Gastroesophageal sphincter (tissue), 4 donors: Measurements from ENCODE around the gene IGHMBP2. TPM values are rescaled to one million over a fixed set of nuclear protein-coding genes. Genes with fewer than 3 reads are reported as not detected.
"Not testable (repeated sequence)": the region's sequence is repeated elsewhere in the genome, so short reads cannot be mapped to it uniquely, and the experiment has no call there.

Experiments
- ATAC-seq: fragments of 150-250 bp; one replicate; pipeline ENCODE4 v1.9.1; 2016; ENCODE audit warnings: mild to moderate bottlenecking, moderate library complexity
- H3K27ac ChIP-seq, 4 donors: fragments of 200-600 bp; sonication (generic) in 3 of 4; 1 replicate in 3 of 4; 2 replicates in 1 of 4; pipeline ENCODE4 v1.5.1; 2016 to 2019
- H3K27me3 ChIP-seq: fragments of 200-600 bp; sonication (generic); one replicate; pipeline ENCODE4 v1.5.1; 2019
- H3K36me3 ChIP-seq, 2 donors: fragments of 200-600 bp; sonication (generic); one replicate each; pipeline ENCODE4 v1.5.1; 2019; ENCODE audit warnings: control low read depth in 1 of 2
- H3K4me1 ChIP-seq, 3 donors: fragments of 200-600 bp; sonication (generic); 1 replicate in 2 of 3; 2 replicates in 1 of 3; pipeline ENCODE4 v1.5.1; 2016 to 2019; ENCODE audit warnings: control low read depth in 2 of 3
- H3K4me3 ChIP-seq, 2 donors: fragments of 200-600 bp; sonication (generic); one replicate each; pipeline ENCODE4 v1.5.1; 2019; ENCODE audit warnings: mild to moderate bottlenecking in 1 of 2, moderate library complexity in 1 of 2
- H3K9me3 ChIP-seq, 3 donors: fragments of 200-600 bp; sonication (generic); one replicate each; pipeline ENCODE4 v1.5.1; 2017 to 2019; ENCODE audit warnings: control low read depth in 2 of 3
- CTCF ChIP-seq, 4 experiments: fragments of 200-600 bp in 2 of 4; fragments of 450-650 bp in 2 of 4; sonication (generic) in 1 of 4; IDR thresholded peaks; one replicate each; pipeline ENCODE4 v1.5.1; 2017 to 2019; ENCODE audit warnings: antibody characterized with exemption in 4 of 4, mild to moderate bottlenecking in 2 of 4, moderate library complexity in 2 of 4
- EP300 ChIP-seq: sonication (generic); formaldehyde crosslinking; IDR thresholded peaks from one replicate; pipeline ENCODE4 v1.6.1; 2017; ENCODE audit warnings: antibody characterized with exemption, mild to moderate bottlenecking
- POLR2A ChIP-seq, 2 donors: fragments of 450-650 bp; IDR thresholded peaks; one replicate each; pipeline ENCODE4 v1.6.1; 2017; ENCODE audit warnings: antibody characterized with exemption in 2 of 2, mild to moderate bottlenecking in 2 of 2, moderate library complexity in 1 of 2
- POLR2AphosphoS5 ChIP-seq: sonication (generic); formaldehyde crosslinking; IDR thresholded peaks from one replicate; pipeline ENCODE4 v1.6.1; 2017; ENCODE audit warnings: antibody characterized with exemption
- WGBS, 2 donors: methylation state at CpG; one replicate each; pipeline ENCODE4 v1.1.5; 2018; ENCODE audit warnings: low coverage in 1 of 2; 5-methylcytosine and 5-hydroxymethylcytosine counted together
- total RNA-seq, 4 donors: library from RNA; depleted of rRNA; stranded (reverse); fragments of >200 nt; gene quantifications; one replicate each; pipeline ENCODE4 v1.1.0, GENCODE V29; 2016

Gene IGHMBP2
- total RNA-seq, 4 donors from 2014 or later: 20.9 to 31.8 (median 24.9) TPM

GRCh38 chr11:68966894-68967780 lies 63.4 kb downstream of the IGHMBP2 start:
- Histone ChIP-seq H3K27ac (no peak overlapping the region), H3K9me3 (no peaks in the 10 kb centered on the region), H3K4me1 (no peaks in the 10 kb centered on the region), H3K4me3 (no peak overlapping the region), H3K36me3 (no peaks in the 10 kb centered on the region), H3K27me3 (no peaks in the 10 kb centered on the region)
- TF ChIP-seq POLR2AphosphoS5: no peak
- ATAC-seq: no peak
- WGBS, 2 donors: 84 to 92% methylated on average over 2 to 6 of the region's 9 CpGs

- Histone ChIP-seq H3K36me3 (no peaks in the 10 kb centered on the region), H3K27me3 (no peaks in the 10 kb centered on the region), H3K4me1 (peaks cover 0 to 9% (median 0%) of the 10 kb centered on the region in 3 donors), H3K4me3 (no peak overlapping the region), H3K9me3 (no peaks in the 10 kb centered on the region), H3K27ac (no peak overlapping the region)
- no peak for ATAC-seq
- WGBS, 2 donors: 52 to 79% methylated on average over 10 to 17 of the region's 29 CpGs
- TF ChIP-seq POLR2A (IDR thresholded peaks at IDR 0.05) (no peak), CTCF (IDR thresholded peaks at IDR 0.05) (no peak), POLR2AphosphoS5 (no peak), EP300 (no peak)
Observed at GRCh38 chr11:68968306-68969250, 64.9 kb downstream of the IGHMBP2 start.

- no peaks in the 10 kb centered on the region for H3K36me3 ChIP-seq
- no peak overlapping the region for H3K27ac ChIP-seq
- H3K4me1 ChIP-seq: peaks cover 0 to 12% (median 0%) of the 10 kb centered on the region in 3 donors
- TF ChIP-seq POLR2A (IDR thresholded peaks at IDR 0.05) (no peak), EP300 (no peak)
- H3K27me3 ChIP-seq: no peaks in the 10 kb centered on the region
- no peak for ATAC-seq
- 37% methylated on average over 4 of the region's 8 CpGs; no CpG with 5 or more reads in 1 of the 2 donors for WGBS, 2 donors
- H3K4me3 ChIP-seq: no peak overlapping the region
- no peaks in the 10 kb centered on the region for H3K9me3 ChIP-seq
Observed at GRCh38 chr11:68969386-68969785, 65.7 kb downstream of the IGHMBP2 start.

GRCh38 chr11:68970921-68971636 lies 67.4 kb downstream of the IGHMBP2 start:
- H3K9me3 ChIP-seq: no peaks in the 10 kb centered on the region
- TF ChIP-seq EP300 (no peak), POLR2A (IDR thresholded peaks at IDR 0.05) (no peak), POLR2AphosphoS5 (no peak), CTCF (IDR thresholded peaks at IDR 0.05) (no peak)
- no peak for ATAC-seq
- WGBS, 2 donors: 93 to 100% methylated on average over 1 to 3 of the region's 8 CpGs
- no peak overlapping the region for H3K27ac ChIP-seq
- peaks cover 0 to 17% (median 0%) of the 10 kb centered on the region in 3 donors for H3K4me1 ChIP-seq
- no peak overlapping the region for H3K4me3 ChIP-seq
- no peaks in the 10 kb centered on the region for H3K36me3 ChIP-seq
- H3K27me3 ChIP-seq: no peaks in the 10 kb centered on the region

GRCh38 chr11:68973219-68973618 lies 69.5 kb downstream of the IGHMBP2 start:
- no peaks in the 10 kb centered on the region for H3K27me3 ChIP-seq
- ATAC-seq: no peak
- peaks cover 0 to 21% (median 0%) of the 10 kb centered on the region in 3 donors for H3K4me1 ChIP-seq
- no peak overlapping the region for H3K4me3 ChIP-seq
- H3K36me3 ChIP-seq: no peaks in the 10 kb centered on the region
- H3K9me3 ChIP-seq: no peaks in the 10 kb centered on the region
- H3K27ac ChIP-seq: no peak overlapping the region
- WGBS, 2 donors: 29% methylated on average over 2 of the region's 4 CpGs; no CpG with 5 or more reads in 1 of the 2 donors
- no peak for TF ChIP-seq POLR2A (IDR thresholded peaks at IDR 0.05)
- no peak for TF ChIP-seq POLR2AphosphoS5
- TF ChIP-seq CTCF (IDR thresholded peaks at IDR 0.05): no peak
- TF ChIP-seq EP300: no peak

GRCh38 chr11:68973706-68974105 lies 70.0 kb downstream of the IGHMBP2 start:
- H3K4me1 ChIP-seq: peaks cover 0 to 22% (median 0%) of the 10 kb centered on the region in 3 donors
- not testable (repeated sequence) for H3K36me3 ChIP-seq, ATAC-seq, H3K9me3 ChIP-seq, H3K4me3 ChIP-seq, H3K27me3 ChIP-seq, H3K27ac ChIP-seq
- 83 to 95% methylated on average over 2 to 5 of the region's 12 CpGs for WGBS, 2 donors
